H1 (cell line): Measurements from ENCODE around the gene ANKRD60. TPM values are rescaled to one million over a fixed set of nuclear protein-coding genes. Genes with fewer than 3 reads are reported as not detected.

Experiments
- CTCF ChIA-PET: fragments of 300-600 bp; sonication (Branson Sonifier 250); formaldehyde crosslinking; loops from one replicate; lab custom pipeline; 2021; ENCODE audit not compliant: partially characterized antibody; lab: Charles Lee
- POLR2A ChIA-PET: fragments of 300-600 bp; sonication (Branson Sonifier 250); formaldehyde crosslinking; loops from one replicate; lab custom pipeline; 2021; ENCODE audit warnings: inconsistent platforms; ENCODE audit not compliant: partially characterized antibody; lab: Charles Lee
- DNase-seq, 2 experiments: peaks; one replicate each; pipeline versions ENCODE4 v3.0.0 to v3.0.0-alpha.2; 2010 to 2022; ENCODE audit warnings: low spot score in 2 of 2, low read depth in 1 of 2, mixed read lengths in 1 of 2
- FAIRE-seq: peaks from 2 replicates; lab custom pipeline; 2011; peaks lifted over from hg19 to GRCh38; lab: Jason Lieb, UNC
- H2AFZ ChIP-seq: 2 replicates; pipeline ENCODE4 v1.8.1; 2012; ENCODE audit warnings: low read length, inconsistent platforms
- H2AK5ac ChIP-seq: 2 replicates; pipeline ENCODE4 v1.6.1; 2013; ENCODE audit warnings: low read depth, low read length
- H2BK120ac ChIP-seq: replicated peaks from 2 replicates; pipeline ENCODE3; 2013; ENCODE audit warnings: low read depth, low read length, inconsistent platforms
- H2BK12ac ChIP-seq: 2 replicates; pipeline ENCODE4 v1.6.1; 2013; ENCODE audit warnings: low read depth, low read length
- H2BK15ac ChIP-seq: 2 replicates; pipeline ENCODE4 v1.6.1; 2013; ENCODE audit warnings: low read length
- H2BK20ac ChIP-seq: 2 replicates; pipeline ENCODE4 v1.6.1; 2013; ENCODE audit warnings: low read length
- H2BK5ac ChIP-seq: 2 replicates; pipeline ENCODE4 v1.6.1; 2013; ENCODE audit warnings: low read depth, low read length
- H3K14ac ChIP-seq: 2 replicates; pipeline ENCODE4 v1.6.1; 2013; ENCODE audit warnings: inconsistent platforms; ENCODE audit not compliant: insufficient read length
- H3K18ac ChIP-seq: 2 replicates; pipeline ENCODE4 v1.6.1; 2013; ENCODE audit warnings: low read length; ENCODE audit errors: extremely low read depth
- H3K23ac ChIP-seq: 2 replicates; pipeline ENCODE4 v1.6.1; 2013; ENCODE audit warnings: inconsistent platforms; ENCODE audit not compliant: insufficient read length
- H3K23me2 ChIP-seq: 2 replicates; pipeline ENCODE4 v1.6.1; 2013; ENCODE audit warnings: low read depth, low read length
- H3K27ac ChIP-seq: 2 replicates; pipeline ENCODE4 v1.6.1; 2011; ENCODE audit warnings: low read depth, low read length, inconsistent platforms
- H3K27me3 ChIP-seq, 4 experiments: replicated peaks in 1 of 4; 1 replicate in 1 of 4; 2 replicates in 3 of 4; pipeline versions ENCODE4 v1.6.1 to v1.8.1; 2011 to 2013; ENCODE audit warnings: low read length in 3 of 4, mild to moderate bottlenecking in 3 of 4, inconsistent platforms in 2 of 4, mixed read lengths in 2 of 4, moderate library complexity in 1 of 4; ENCODE audit not compliant: control insufficient read depth in 3 of 4, insufficient read depth in 3 of 4; ENCODE audit errors: extremely low read depth in 1 of 4
- H3K36me3 ChIP-seq, 4 experiments: 2 replicates each; pipeline versions ENCODE4 v1.6.1 to v1.8.1; 2011 to 2013; ENCODE audit warnings: mild to moderate bottlenecking in 4 of 4, low read length in 3 of 4, moderate library complexity in 2 of 4, control low read depth in 1 of 4, inconsistent platforms in 1 of 4; ENCODE audit not compliant: insufficient read depth in 4 of 4, control insufficient read depth in 2 of 4
- H3K4ac ChIP-seq: replicated peaks from 2 replicates; pipeline ENCODE3; 2013; ENCODE audit warnings: low read length, low read depth, mixed read lengths, inconsistent platforms; ENCODE audit not compliant: insufficient read length
- H3K4me1 ChIP-seq, 4 experiments: replicated peaks in 1 of 4; 1 replicate in 1 of 4; 2 replicates in 3 of 4; pipeline versions ENCODE4 v1.6.1 to v1.8.1; 2011 to 2013; ENCODE audit warnings: low read length in 3 of 4, inconsistent platforms in 2 of 4, mixed read lengths in 1 of 4; ENCODE audit not compliant: insufficient read depth in 4 of 4, control insufficient read depth in 3 of 4
- H3K4me2 ChIP-seq, 2 experiments: 2 replicates each; pipeline versions ENCODE4 v1.6.1 to v1.8.1; 2011 to 2013; ENCODE audit warnings: low read depth in 2 of 2, low read length in 2 of 2, control low read depth in 1 of 2, inconsistent platforms in 1 of 2, mild to moderate bottlenecking in 1 of 2; ENCODE audit not compliant: insufficient read depth in 1 of 2
- H3K4me3 ChIP-seq, 4 experiments: fragments of 200-600, 300-600 bp in 1 of 4; sonication (generic), shearing (Covaris generic), sonication (Bioruptor Twin) in 1 of 4; 2 replicates each; pipeline versions ENCODE4 v1.5.1 to v1.8.1; 2011 to 2016; ENCODE audit warnings: low read length in 4 of 4, low read depth in 3 of 4, control low read depth in 2 of 4, inconsistent platforms in 2 of 4, mild to moderate bottlenecking in 2 of 4, mixed read lengths in 1 of 4, moderate library complexity in 1 of 4; ENCODE audit not compliant: insufficient read depth in 2 of 4; ENCODE audit errors: extremely low read depth in 1 of 4
- H3K56ac ChIP-seq: replicated peaks from 2 replicates; pipeline ENCODE3; 2013; ENCODE audit warnings: low read depth, mild to moderate bottlenecking, mixed read lengths, low read length, inconsistent platforms; ENCODE audit not compliant: insufficient read length
- H3K79me1 ChIP-seq: 2 replicates; pipeline ENCODE4 v1.6.1; 2013; ENCODE audit warnings: low read depth, low read length, control low read depth
- H3K79me2 ChIP-seq, 2 experiments: 2 replicates each; pipeline versions ENCODE4 v1.6.1 to v1.8.1; 2012 to 2013; ENCODE audit warnings: low read length in 2 of 2, mild to moderate bottlenecking in 2 of 2, inconsistent platforms in 1 of 2; ENCODE audit not compliant: insufficient read depth in 2 of 2, control insufficient read depth in 1 of 2
- H3K9ac ChIP-seq, 4 experiments: replicated peaks in 1 of 4; 1 replicate in 1 of 4; 2 replicates in 3 of 4; pipeline versions ENCODE4 v1.6.1 to v1.8.1; 2011 to 2013; ENCODE audit warnings: low read depth in 3 of 4, low read length in 3 of 4, control low read depth in 2 of 4, mild to moderate bottlenecking in 2 of 4, moderate library complexity in 2 of 4, inconsistent platforms in 1 of 4; ENCODE audit errors: extremely low read depth in 1 of 4
- H3K9me3 ChIP-seq, 2 experiments: 2 replicates each; pipeline versions ENCODE4 v1.6.1 to v1.8.1; 2012 to 2013; ENCODE audit warnings: mild to moderate bottlenecking in 2 of 2, moderate library complexity in 2 of 2, control low read depth in 1 of 2, inconsistent platforms in 1 of 2, low read depth in 1 of 2, low read length in 1 of 2, mixed read lengths in 1 of 2; ENCODE audit not compliant: insufficient read depth in 2 of 2
- H4K20me1 ChIP-seq, 2 experiments: replicated peaks in 1 of 2; 2 replicates each; pipeline versions ENCODE3 to v1.8.1; 2011 to 2013; ENCODE audit warnings: inconsistent platforms in 2 of 2, low read length in 2 of 2, mild to moderate bottlenecking in 1 of 2; ENCODE audit not compliant: insufficient read depth in 2 of 2, control insufficient read depth in 1 of 2
- H4K5ac ChIP-seq: 2 replicates; pipeline ENCODE4 v1.6.1; 2013; ENCODE audit warnings: low read length, low read depth, mixed read lengths, inconsistent platforms; ENCODE audit not compliant: insufficient read length
- H4K8ac ChIP-seq: 2 replicates; pipeline ENCODE4 v1.8.0; 2013; ENCODE audit warnings: mild to moderate bottlenecking, moderate library complexity, low read length, inconsistent platforms; ENCODE audit not compliant: insufficient read depth; ENCODE audit errors: extremely low read depth
- H4K91ac ChIP-seq: replicated peaks from 2 replicates; pipeline ENCODE3; 2013; ENCODE audit warnings: low read length, mixed read lengths, inconsistent platforms; ENCODE audit not compliant: insufficient read length
- BRCA1 ChIP-seq: IDR thresholded peaks from 2 replicates; pipeline ENCODE4 v1.6.1; 2012; ENCODE audit warnings: low read depth, low read length, improper control_type of control experiment
- CBX8 ChIP-seq: fragments of 300-800, 300-1000 bp; sonication (generic); IDR thresholded peaks from 2 replicates; pipeline ENCODE4 v1.7.1; 2016; ENCODE audit warnings: low read depth, low read length, borderline replicate concordance
- CHD1 ChIP-seq: IDR thresholded peaks from 2 replicates; pipeline ENCODE4 v1.6.1; 2012; ENCODE audit warnings: low read depth, low read length, improper control_type of control experiment
- EGR1 ChIP-seq: IDR thresholded peaks from 2 replicates; pipeline ENCODE4 v1.6.1; 2011; ENCODE audit warnings: low read depth, low read length, borderline replicate concordance
- HDAC2 ChIP-seq, 2 experiments: fragments of 300-600 bp in 1 of 2; sonication (generic) in 1 of 2; IDR thresholded peaks; 2 replicates each; pipeline ENCODE4 v1.6.1; 2011 to 2012; ENCODE audit warnings: low read depth in 2 of 2, low read length in 2 of 2, mild to moderate bottlenecking in 2 of 2, moderate library complexity in 2 of 2, borderline replicate concordance in 1 of 2, inconsistent platforms in 1 of 2
- JUND ChIP-seq: IDR thresholded peaks from 2 replicates; pipeline ENCODE4 v1.6.1; 2011; ENCODE audit warnings: mild to moderate bottlenecking, improper control_type of control experiment, low read length
- KDM1A ChIP-seq: fragments of 200-600, 300-600 bp; sonication (generic); IDR thresholded peaks from 2 replicates; pipeline ENCODE4 v1.7.1; 2016; ENCODE audit warnings: mild to moderate bottlenecking, low read length, borderline replicate concordance
- POLR2A ChIP-seq, 2 experiments: IDR thresholded peaks; 1 replicate in 1 of 2; 2 replicates in 1 of 2; pipeline ENCODE4 v1.6.1; 2011; ENCODE audit warnings: low read depth in 2 of 2, low read length in 2 of 2, mild to moderate bottlenecking in 2 of 2; ENCODE audit errors: control extremely low read depth in 1 of 2
- RAD21 ChIP-seq, 2 experiments: IDR thresholded peaks in 1 of 2; conservative IDR thresholded peaks in 1 of 2; 2 replicates each; pipeline ENCODE4 v1.6.1; 2011; ENCODE audit warnings: low read depth in 2 of 2, low read length in 2 of 2, improper control_type of control experiment in 1 of 2, inconsistent platforms in 1 of 2, mild to moderate bottlenecking in 1 of 2, moderate library complexity in 1 of 2
- RBBP5 ChIP-seq: IDR thresholded peaks from 2 replicates; pipeline ENCODE4 v1.7.1; 2012; ENCODE audit warnings: low read depth, mild to moderate bottlenecking, inconsistent platforms, low read length, moderate library complexity, borderline replicate concordance
- SIN3A ChIP-seq, 2 experiments: IDR thresholded peaks in 1 of 2; conservative IDR thresholded peaks in 1 of 2; 2 replicates each; pipeline ENCODE4 v1.6.1; 2011 to 2012; ENCODE audit warnings: low read length in 2 of 2, improper control_type of control experiment in 1 of 2, low read depth in 1 of 2, mild to moderate bottlenecking in 1 of 2
- SP2 ChIP-seq: IDR thresholded peaks from 2 replicates; pipeline ENCODE4 v1.6.1; 2012; ENCODE audit warnings: mild to moderate bottlenecking, low read length, inconsistent platforms
- WGBS, 2 experiments: shearing (Covaris generic) in 1 of 2; methylation state at CpG; one replicate each; pipeline versions ENCODE4 v1.1.6 to v1.1.7; 2013 to 2015; ENCODE audit warnings: low lambda C conversion rate in 2 of 2, mixed read lengths in 2 of 2, inconsistent platforms in 1 of 2, low coverage in 1 of 2, missing lambda C conversion rate in 1 of 2; ENCODE audit not compliant: insufficient replicate concordance in 2 of 2, insufficient coverage in 1 of 2, insufficient read length in 1 of 2; ENCODE audit errors: extremely low coverage in 1 of 2, missing lambda C conversion rate in 1 of 2; 5-methylcytosine and 5-hydroxymethylcytosine counted together
- polyA plus RNA-seq, 7 experiments: library from polyadenylated mRNA; depleted of rRNA in 3 of 7; stranded (reverse) in 5 of 7; unstranded in 2 of 7; fragments of >200 nt in 5 of 7; fragments of 200-250 nt in 2 of 7; gene quantifications; 1 replicate in 5 of 7; 2 replicates in 1 of 7; 4 replicates in 1 of 7; pipeline versions ENCODE4 v1.2.1 to v1.2.3, GENCODE V29; 2011 to 2013; ENCODE audit warnings: missing spikeins in 2 of 7, mixed read lengths in 2 of 7
- total RNA-seq: library from RNA; stranded (reverse); fragmentation: NEBNext Ultra II Directional; extraction: Animal tissue kit (Norgen Biotek cat#: 25700); gene quantifications from 2 replicates; pipeline ENCODE4 v1.2.1, GENCODE V29; 2021

Gene ANKRD60
- total and polyA plus RNA-seq, 2 of the 8 experiments (the other 6 are each of a cell fraction or from before 2014, with no cell fraction given) = not detected

- Histone ChIP-seq H2BK12ac (no peak overlapping the region), H3K4ac (no peak overlapping the region), H3K56ac (no peak overlapping the region), H3K79me1 (peaks cover 2% of the 10 kb centered on the region; the same call in 1 of the 2 replicates), H3K4me1 (no peaks in the 10 kb centered on the region), H2BK15ac (no peak overlapping the region), H3K9ac (no peak overlapping the region), H3K18ac (no peak overlapping the region), H3K36me3 (no peaks in the 10 kb centered on the region), H2BK120ac (no peak overlapping the region), H2BK5ac (no peak overlapping the region), H3K23me2 (no peaks in the 10 kb centered on the region), H2AK5ac (no peak overlapping the region), H3K4me2 (no peak overlapping the region), H3K4me3 (no peak overlapping the region), H2AFZ (no peak overlapping the region), H3K79me2 (0 out of 4 replicates have a peak, but pooled peaks cover 0 to 9% of the 10 kb centered on the region in 2 experiments), H3K27me3 (peaks cover 0 to 1% (median 0%) of the 10 kb centered on the region in 4 experiments; a peak in 1 of 7 replicates), H4K20me1 (peaks cover 0 to 2% of the 10 kb centered on the region in 2 experiments), H3K14ac (no peak overlapping the region), H2BK20ac (no peak overlapping the region), H4K8ac (no peak overlapping the region), H4K5ac (no peak overlapping the region), H4K91ac (no peak overlapping the region), H3K27ac (no peak overlapping the region), H3K9me3 (no peaks in the 10 kb centered on the region), H3K23ac (no peak overlapping the region)
- 85% methylated on average over 4 of the region's 4 CpGs; no CpG with 5 or more reads in 1 of the 2 experiments for WGBS, 2 experiments
- DNase-seq (no peak), FAIRE-seq (no peak)
- CTCF ChIA-PET = interaction anchor here (0.8 to 1.4 kb wide), 4 partner anchors 9 to 128 kb away, joined by 3 read pairs; no protein-coding TSS in a partner anchor
- POLR2A ChIA-PET = no interaction called here
- TF ChIP-seq RBBP5 (no peak), JUND (no peak), HDAC2 (IDR thresholded peaks at IDR 0.05; ENCODE audit: borderline replicate concordance in 1 of 2, low read depth in 2 of 2, low read length in 2 of 2) (no peak), CHD1 (no peak), BRCA1 (no peak), SIN3A (conservative IDR thresholded peaks at IDR 0.05 in 1 of 2, IDR thresholded peaks at IDR 0.05 in 1 of 2; ENCODE audit: low read depth in 1 of 2, low read length in 2 of 2) (no peak), CBX8 (no peak), KDM1A (no peak), RAD21 (IDR thresholded peaks at IDR 0.05 in 1 of 2, conservative IDR thresholded peaks at IDR 0.05 in 1 of 2; ENCODE audit: low read depth in 2 of 2, low read length in 2 of 2) (no peak), SP2 (no peak), POLR2A (IDR thresholded peaks at IDR 0.05; ENCODE audit: control extremely low read depth in 1 of 2, low read depth in 2 of 2, low read length in 2 of 2) (no peak), EGR1 (no peak)
Measured at GRCh38 chr20:58277578-58278472, 49.4 kb upstream of the ANKRD60 start.
